Small intestine (tissue), 7 donors: ENCODE results near the gene GCH1. TPM values are rescaled to one million over a fixed set of nuclear protein-coding genes. Genes with fewer than 3 reads are reported as not detected.
"Not testable (repeated sequence)": the region's sequence is repeated elsewhere in the genome, so short reads cannot be mapped to it uniquely, and the experiment has no call there.

ENCODE experiments used
- DNase-seq, 2 donors: peaks; one replicate each; pipeline versions ENCODE4 v3.0.0 to v3.0.0-alpha.2; 2013
- FAIRE-seq: peaks from 2 replicates; lab custom pipeline; 2012; peaks lifted over from hg19 to GRCh38; lab: Jason Lieb, UNC
- H3K27ac ChIP-seq, 3 donors: one replicate each; pipeline ENCODE4 v1.5.1; 2013; ENCODE audit warnings: low read length in 2 of 3, mild to moderate bottlenecking in 2 of 3, control low read depth in 1 of 3, inconsistent platforms in 1 of 3, low read depth in 1 of 3, moderate library complexity in 1 of 3
- H3K27me3 ChIP-seq, 3 donors: one replicate each; pipeline ENCODE4 v1.6.1; 2013; ENCODE audit warnings: low read length in 3 of 3, inconsistent platforms in 1 of 3; ENCODE audit not compliant: control insufficient read depth in 3 of 3, insufficient read depth in 3 of 3
- H3K36me3 ChIP-seq, 3 donors: one replicate each; pipeline ENCODE4 v1.6.1; 2013; ENCODE audit warnings: low read length in 3 of 3, inconsistent platforms in 1 of 3, low read depth in 1 of 3, mild to moderate bottlenecking in 1 of 3, moderate library complexity in 1 of 3; ENCODE audit not compliant: control insufficient read depth in 3 of 3, insufficient read depth in 2 of 3
- H3K4me1 ChIP-seq, 3 donors: one replicate each; pipeline ENCODE4 v1.6.1; 2013; ENCODE audit warnings: low read length in 2 of 3, inconsistent platforms in 1 of 3, low read depth in 1 of 3, mild to moderate bottlenecking in 1 of 3, moderate library complexity in 1 of 3; ENCODE audit not compliant: control insufficient read depth in 3 of 3, insufficient read depth in 2 of 3
- H3K4me3 ChIP-seq, 3 donors: one replicate each; pipeline ENCODE4 v1.5.1; 2013; ENCODE audit warnings: low read length in 3 of 3, control low read depth in 1 of 3, inconsistent platforms in 1 of 3, low read depth in 1 of 3, mild to moderate bottlenecking in 1 of 3, moderate library complexity in 1 of 3
- H3K9me3 ChIP-seq, 2 donors: one replicate each; pipeline ENCODE4 v1.6.1; 2013; ENCODE audit warnings: low read depth in 1 of 2, low read length in 1 of 2; ENCODE audit not compliant: control insufficient read depth in 2 of 2, insufficient read depth in 1 of 2
- WGBS, 3 donors: extraction: QIAGEN DNeasy Blood & Tissue Kit; methylation state at CpG; one replicate each; pipeline ENCODE4 v1.1.7; 2013; 5-methylcytosine and 5-hydroxymethylcytosine counted together
- polyA plus RNA-seq, 4 donors: library from polyadenylated mRNA; stranded (reverse) in 3 of 4; unstranded in 1 of 4; fragments of 200-250 nt in 3 of 4; fragments of 120-200 nt in 1 of 4; gene quantifications; one replicate each; pipeline versions ENCODE4 v1.2.1 to v1.2.3, GENCODE V29; 2013
- donor health status: healthy with polysubstance abuse.
- donor health status: control.
- donor health status: control.
- donor health status: Bipolar disorder and iron deficiency.
- donor health status: healthy.

Gene GCH1
- polyA plus RNA-seq, 4 donors, result 15.0 to 47.4 (median 37.6) TPM

DNA sequence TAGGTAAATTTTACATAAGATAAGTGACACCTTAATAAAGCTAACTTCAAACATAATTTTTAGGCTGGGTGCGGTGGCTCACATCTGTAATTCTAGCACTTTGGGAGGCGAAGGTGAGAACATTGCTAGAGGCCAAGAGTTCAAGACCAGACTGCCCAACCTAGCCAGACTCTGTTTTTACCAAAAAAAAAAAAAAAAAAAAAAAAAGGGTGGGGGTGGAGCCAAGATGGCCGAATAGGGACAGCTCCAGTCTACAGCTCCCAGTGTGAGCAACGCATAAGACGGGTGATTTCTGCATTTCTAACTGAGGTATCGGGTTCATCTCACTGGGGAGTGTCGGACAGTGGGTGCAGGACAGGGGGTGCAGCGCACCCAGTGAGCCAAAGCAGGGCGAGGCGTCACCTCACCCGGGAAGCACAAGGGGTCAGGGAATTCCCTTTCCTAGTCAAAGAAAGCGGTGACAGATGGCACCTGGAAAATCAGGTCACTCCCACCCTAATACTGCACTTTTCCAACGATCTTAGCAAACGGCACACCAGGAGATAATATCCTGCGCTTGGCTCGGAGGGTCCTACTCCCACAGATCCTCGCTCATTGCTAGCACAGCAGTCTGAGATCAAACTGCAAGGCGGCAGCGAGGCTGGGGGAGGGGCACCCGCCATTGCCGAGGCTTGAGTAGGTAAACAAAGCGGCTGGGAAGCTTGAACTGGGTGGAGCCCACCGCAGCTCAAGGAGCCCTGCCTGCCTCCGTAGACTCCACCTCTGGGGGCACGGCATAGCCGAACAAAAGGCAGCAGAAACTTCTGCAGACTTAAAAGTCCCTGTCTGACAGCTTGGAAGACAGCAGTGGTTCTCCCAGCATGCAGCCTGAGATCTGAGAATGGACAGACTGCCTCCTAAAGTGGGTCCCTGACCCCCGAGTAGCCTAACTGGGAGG, 32.2 kb downstream of the GCH1 start:
- H3K36me3 ChIP-seq, result not testable (repeated sequence)
- 13 to 55% (median 33%) methylated on average over 26 to 27 of the region's 27 CpGs for WGBS, 3 donors

DNA sequence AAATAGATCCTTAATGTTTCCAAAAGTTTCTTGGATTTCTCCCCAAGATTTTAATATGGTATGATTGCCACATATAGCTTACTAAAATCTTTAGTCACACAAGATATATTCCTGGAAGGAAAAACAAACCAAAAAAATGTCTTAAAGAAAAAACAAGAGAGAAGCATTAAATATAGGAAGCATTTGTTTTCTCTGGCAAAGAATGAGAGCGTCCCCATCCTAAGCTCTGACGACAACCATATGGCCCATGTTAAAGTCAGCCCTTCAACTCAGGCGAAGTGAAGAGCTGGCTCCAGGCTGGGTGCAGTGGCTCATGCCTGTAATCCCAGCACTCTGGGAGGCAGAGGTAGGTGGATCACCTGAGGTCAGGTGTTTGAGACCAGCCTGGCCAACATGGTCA, 35.6 kb downstream of the GCH1 start:
- no peaks in the 10 kb centered on the region for H3K9me3 ChIP-seq
- H3K4me1 ChIP-seq, result no peaks in the 10 kb centered on the region
- FAIRE-seq (no peak), DNase-seq (no peak)
- no peak overlapping the region for H3K4me3 ChIP-seq
- H3K27me3 ChIP-seq, result no peaks in the 10 kb centered on the region
- H3K27ac ChIP-seq, result no peak overlapping the region
- WGBS, 3 donors, result 61 to 95% (median 85%) methylated on average over 3 of the region's 3 CpGs
- peaks cover 0 to 7% (median 0%) of the 10 kb centered on the region in 3 donors for H3K36me3 ChIP-seq

More for the DNA sequence above, 32.2 kb downstream of the GCH1 start:
- not testable (repeated sequence) for H3K9me3 ChIP-seq, H3K27me3 ChIP-seq, FAIRE-seq, H3K4me1 ChIP-seq, H3K27ac ChIP-seq
- peak overlapping the region in 2 of 3 donors; percentile 32 to 39 for H3K4me3 ChIP-seq
- peak in 1 of 2 donors; percentile 22 for DNase-seq

DNA sequence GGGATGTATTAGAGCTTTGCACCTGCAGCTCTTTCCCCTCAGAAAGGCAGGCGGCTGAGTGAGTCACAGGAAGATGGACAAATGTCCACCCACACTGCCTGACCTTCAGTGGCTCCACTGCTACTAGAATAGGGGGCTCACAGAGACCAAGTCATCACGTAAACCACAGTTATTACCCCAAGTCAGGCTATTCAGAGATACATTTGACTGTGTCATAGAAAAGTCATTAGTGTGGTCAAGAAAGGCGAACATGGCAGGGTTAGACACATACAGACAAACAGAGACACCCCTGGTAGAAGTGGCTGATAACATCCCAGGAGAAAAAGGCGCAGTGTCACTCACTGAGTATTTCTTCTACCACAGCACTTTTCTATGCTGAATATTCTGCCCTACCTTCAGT, 36.0 kb downstream of the GCH1 start:
- no peaks in the 10 kb centered on the region for H3K9me3 ChIP-seq
- DNase-seq (no peak), FAIRE-seq (no peak)
- peaks cover 0 to 7% (median 1%) of the 10 kb centered on the region in 3 donors for H3K36me3 ChIP-seq
- no peak overlapping the region for H3K4me3 ChIP-seq
- no peaks in the 10 kb centered on the region for H3K27me3 ChIP-seq
- 81 to 91% (median 86%) methylated on average over 4 of the region's 4 CpGs for WGBS, 3 donors
- no peaks in the 10 kb centered on the region for H3K4me1 ChIP-seq
- no peak overlapping the region for H3K27ac ChIP-seq

DNA sequence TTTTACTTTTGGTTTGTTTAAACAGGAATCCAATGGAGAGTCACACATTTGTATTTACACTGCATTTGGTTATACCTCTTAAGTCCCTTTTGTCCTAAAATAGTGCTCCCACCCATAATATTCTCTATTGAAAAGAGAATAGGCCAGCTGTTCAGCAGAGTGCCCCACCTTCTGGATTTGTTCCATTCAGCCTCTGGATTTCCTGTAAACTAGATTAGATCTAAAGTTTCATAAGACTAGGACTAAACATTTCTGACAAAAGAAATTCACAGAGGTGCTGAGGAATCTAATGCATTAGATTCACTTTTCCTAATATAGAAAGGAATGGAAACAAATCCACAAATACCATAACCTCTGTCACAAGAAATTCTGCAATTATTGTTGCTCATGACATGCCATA, 38.1 kb downstream of the GCH1 start:
- H3K4me3 ChIP-seq, result no peak overlapping the region
- peaks cover under 1 to 7% (median 4%) of the 10 kb centered on the region in 3 donors for H3K36me3 ChIP-seq
- no peaks in the 10 kb centered on the region for H3K9me3 ChIP-seq
- H3K27ac ChIP-seq, result no peak overlapping the region
- DNase-seq (no peak), FAIRE-seq (no peak)
- H3K27me3 ChIP-seq, result no peaks in the 10 kb centered on the region
- H3K4me1 ChIP-seq, result no peaks in the 10 kb centered on the region

DNA sequence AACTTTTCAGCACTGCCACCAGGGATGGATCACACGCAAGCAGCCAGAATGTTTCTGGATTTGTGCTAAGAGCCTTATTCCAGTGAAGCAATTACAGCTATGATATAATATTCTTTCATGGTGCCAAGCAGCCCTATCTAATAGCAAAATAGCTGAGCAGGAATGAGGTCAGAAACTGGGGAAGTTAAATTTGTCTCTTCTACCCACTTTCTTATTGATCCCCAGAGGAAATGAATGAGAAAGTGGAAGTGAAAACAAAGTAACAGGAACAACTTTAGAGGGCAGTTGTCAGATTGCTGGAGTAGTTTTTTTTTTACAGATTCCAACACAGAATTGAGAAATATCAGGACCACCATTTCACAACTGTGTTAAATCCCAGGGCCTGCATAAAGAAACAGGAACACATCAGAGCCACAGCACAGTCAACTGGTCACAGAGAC, 44.8 kb downstream of the GCH1 start:
- DNase-seq (no peak), FAIRE-seq (no peak)
- 83 to 94% (median 91%) methylated on average over 1 of the region's 1 CpG for WGBS, 3 donors

DNA sequence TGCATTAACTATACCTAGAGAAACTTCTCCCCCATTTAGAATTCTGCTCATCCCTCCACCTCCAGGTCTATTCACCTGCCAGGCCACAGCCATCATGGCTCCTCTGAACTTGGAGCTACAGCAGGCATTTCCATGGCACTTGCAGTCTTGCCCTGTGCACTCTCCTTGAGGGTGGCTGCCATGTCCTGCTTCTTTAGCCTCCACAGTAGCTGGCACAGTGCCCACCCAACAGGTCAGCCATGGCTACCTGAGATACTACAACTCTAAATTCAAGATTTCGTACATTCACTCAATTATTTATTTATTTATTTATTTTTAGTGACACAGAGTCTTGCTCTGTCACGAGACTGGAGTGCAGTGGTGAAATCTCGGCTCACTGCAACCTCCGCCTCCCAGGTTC, 46.5 kb downstream of the GCH1 start:
- Histone ChIP-seq H3K9me3 (no peaks in the 10 kb centered on the region), H3K27me3 (no peaks in the 10 kb centered on the region), H3K4me1 (no peaks in the 10 kb centered on the region), H3K27ac (no peak overlapping the region), H3K4me3 (no peak overlapping the region), H3K36me3 (peaks cover 3 to 11% (median 7%) of the 10 kb centered on the region in 3 donors)
- DNase-seq (no peak), FAIRE-seq (no peak)
- WGBS, 3 donors, result 97 to 100% (median 99%) methylated on average over 4 of the region's 4 CpGs

More for the DNA sequence above, 44.8 kb downstream of the GCH1 start:
- Histone ChIP-seq H3K27ac (peak overlapping the region in 1 of 3 donors; percentile 27), H3K36me3 (peaks cover 3 to 15% (median 8%) of the 10 kb centered on the region in 3 donors), H3K4me3 (no peak overlapping the region), H3K27me3 (no peaks in the 10 kb centered on the region), H3K4me1 (no peaks in the 10 kb centered on the region), H3K9me3 (no peaks in the 10 kb centered on the region)

DNA sequence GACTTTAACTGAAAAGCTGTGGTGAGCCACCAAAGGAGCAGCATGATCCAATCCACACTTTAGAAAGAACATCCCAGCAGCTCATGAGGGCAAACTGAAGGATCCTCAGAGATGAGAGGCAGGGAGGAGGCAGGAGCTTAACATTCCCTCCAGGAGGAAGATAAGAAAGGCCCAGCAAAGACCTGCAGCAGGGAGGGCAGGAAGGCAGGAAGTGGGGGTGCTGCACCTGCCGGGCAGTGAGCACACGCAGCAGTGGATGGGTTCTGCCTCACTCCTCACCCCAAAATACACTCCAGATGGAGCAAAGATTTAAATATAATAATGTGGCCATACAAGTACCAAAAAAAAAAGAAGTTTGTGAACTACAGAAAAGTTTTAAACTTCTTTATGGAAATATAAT, 48.4 kb downstream of the GCH1 start:
- DNase-seq (peak in 1 of 2 donors; percentile 14), FAIRE-seq (no peak)
- Histone ChIP-seq H3K4me1 (no peaks in the 10 kb centered on the region), H3K36me3 (peaks cover 0 to 9% (median 5%) of the 10 kb centered on the region in 3 donors), H3K27ac (no peak overlapping the region), H3K27me3 (no peaks in the 10 kb centered on the region), H3K4me3 (no peak overlapping the region), H3K9me3 (no peaks in the 10 kb centered on the region)
- WGBS, 3 donors, result 3 to 28% (median 22%) methylated on average over 2 of the region's 2 CpGs

DNA sequence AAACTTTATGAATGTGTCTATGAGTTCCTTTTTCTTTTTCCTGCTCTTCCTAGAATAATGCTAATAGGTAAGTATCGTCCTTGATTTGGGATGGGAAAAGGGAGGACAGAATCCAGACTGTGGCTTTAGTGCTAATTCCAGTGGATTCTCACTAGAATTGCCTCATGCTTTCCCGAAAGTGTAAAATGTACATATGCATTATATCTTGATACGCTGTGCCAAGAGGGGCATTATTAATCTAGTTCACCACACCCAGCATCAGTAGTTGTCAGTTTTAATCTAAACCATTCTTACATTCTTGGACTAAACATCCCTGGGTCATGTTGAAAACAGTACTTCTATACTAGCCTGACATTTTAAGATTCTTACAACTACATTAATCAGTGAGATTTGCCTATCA, 49.3 kb downstream of the GCH1 start:
- no peaks in the 10 kb centered on the region for H3K27me3 ChIP-seq
- no peak overlapping the region for H3K27ac ChIP-seq
- no peaks in the 10 kb centered on the region for H3K4me1 ChIP-seq
- no peaks in the 10 kb centered on the region for H3K9me3 ChIP-seq
- 89 to 94% (median 92%) methylated on average over 3 of the region's 3 CpGs for WGBS, 3 donors
- H3K4me3 ChIP-seq, result no peak overlapping the region
- no peak for DNase-seq
- FAIRE-seq, result no peak
- peaks cover 0 to 5% (median 0%) of the 10 kb centered on the region in 3 donors for H3K36me3 ChIP-seq
